KOPT-K1 (cell line): ENCODE measurements around the gene RPS2.

ENCODE experiments used
- H3K27ac ChIP-seq: fragments of 200-600 bp; sonication (generic); 2 replicates; pipeline ENCODE4 v1.5.1; 2016; ENCODE audit warnings: antibody characterized with exemption, mild to moderate bottlenecking, low read depth, low read length; ENCODE audit not compliant: poor library complexity, severe bottlenecking
- H3K36me3 ChIP-seq: fragments of 200-600 bp; sonication (generic); 2 replicates; pipeline ENCODE4 v1.5.1; 2017; ENCODE audit warnings: antibody characterized with exemption, mild to moderate bottlenecking, low read length, moderate library complexity; ENCODE audit not compliant: insufficient read depth
- H3K9me3 ChIP-seq: fragments of 200-600 bp; sonication (generic); 2 replicates; pipeline ENCODE4 v1.5.1; 2017; ENCODE audit warnings: antibody characterized with exemption, low read length, mild to moderate bottlenecking; ENCODE audit not compliant: insufficient read depth, poor library complexity, severe bottlenecking

The RPS2 gene

GRCh38 chr16:1990351-1991134, 25.9 kb upstream of the RPS2 start:
- H3K27ac ChIP-seq, result no peak overlapping the region
- H3K9me3 ChIP-seq, result no peaks in the 10 kb centered on the region
- H3K36me3 ChIP-seq, result peaks cover 18% of the 10 kb centered on the region; the same call in 1 of the 2 replicates

GRCh38 chr16:1990101-1990350, 25.4 kb upstream of the RPS2 start:
- Histone ChIP-seq H3K36me3 (peaks cover 15% of the 10 kb centered on the region; the same call in 1 of the 2 replicates), H3K27ac (no peak overlapping the region), H3K9me3 (no peaks in the 10 kb centered on the region)

GRCh38 chr16:1989209-1990100, 24.8 kb upstream of the RPS2 start, which contains the start of gene SYNGR3:
Gene SYNGR3 (plus strand): TSS chr16:1989970. CDS start chr16:1990103, 133 bp downstream.
- Histone ChIP-seq H3K9me3 (no peaks in the 10 kb centered on the region), H3K36me3 (peaks cover 15% of the 10 kb centered on the region; the same call in 1 of the 2 replicates), H3K27ac (no peak within 1 kb of the TSS)

- Histone ChIP-seq H3K36me3 (peaks cover 15% of the 10 kb centered on the region; the same call in 1 of the 2 replicates), H3K27ac (no peak overlapping the region), H3K9me3 (no peaks in the 10 kb centered on the region)
Observed at GRCh38 chr16:1987198-1987597, 22.6 kb upstream of the RPS2 start.

- no peaks in the 10 kb centered on the region for H3K9me3 ChIP-seq
- H3K27ac ChIP-seq, result peak overlapping the region; percentile 64
- H3K36me3 ChIP-seq, result peaks cover 15% of the 10 kb centered on the region; the same call in 1 of the 2 replicates
Observed at GRCh38 chr16:1985466-1986150, 21.0 kb upstream of the RPS2 start.

GRCh38 chr16:1984347-1985225, 20.0 kb upstream of the RPS2 start:
- no peaks in the 10 kb centered on the region for H3K9me3 ChIP-seq
- peak overlapping the region; percentile 64 for H3K27ac ChIP-seq
- peaks cover 17% of the 10 kb centered on the region; the same call in 1 of the 2 replicates for H3K36me3 ChIP-seq

- H3K27ac ChIP-seq, result peak within 1 kb of the TSS; percentile 64
- H3K36me3 ChIP-seq, result peaks cover 21% of the 10 kb centered on the region; the same call in 1 of the 2 replicates
- H3K9me3 ChIP-seq, result no peaks in the 10 kb centered on the region
Observed at GRCh38 chr16:1983544-1984346, 19.1 kb upstream of the RPS2 start, which contains the start of gene GFER. Gene GFER (plus strand): TSS chr16:1984193. CDS start chr16:1984219, 26 bp downstream.

GRCh38 chr16:1982991-1983543, 18.4 kb upstream of the RPS2 start:
- H3K9me3 ChIP-seq, result no peaks in the 10 kb centered on the region
- peaks cover 28% of the 10 kb centered on the region; the same call in 1 of the 2 replicates for H3K36me3 ChIP-seq
- H3K27ac ChIP-seq, result peak overlapping the region; percentile 64

- peaks cover 38% of the 10 kb centered on the region for H3K36me3 ChIP-seq
- H3K27ac ChIP-seq, result no peak overlapping the region
- H3K9me3 ChIP-seq, result no peaks in the 10 kb centered on the region
Observed at GRCh38 chr16:1982013-1982433, 17.4 kb upstream of the RPS2 start.

- no peak within 1 kb of the TSS for H3K27ac ChIP-seq
Observed at GRCh38 chr16:1981398-1981836, 16.8 kb upstream of the RPS2 start, which contains the start of gene NOXO1. Gene NOXO1 (minus strand): TSS chr16:1981469. CDS start chr16:1981179, 290 bp downstream.

GRCh38 chr16:1980770-1981087, 16.1 kb upstream of the RPS2 start:
- H3K36me3 ChIP-seq, result peaks cover 40% of the 10 kb centered on the region
- no peaks in the 10 kb centered on the region for H3K9me3 ChIP-seq
- no peak overlapping the region for H3K27ac ChIP-seq

More at GRCh38 chr16:1981398-1981836, 16.8 kb upstream of the RPS2 start, which contains the start of gene NOXO1:
- Histone ChIP-seq H3K36me3 (peaks cover 40% of the 10 kb centered on the region), H3K9me3 (no peaks in the 10 kb centered on the region)

- no peaks in the 10 kb centered on the region for H3K9me3 ChIP-seq
- H3K36me3 ChIP-seq, result peaks cover 42% of the 10 kb centered on the region
- H3K27ac ChIP-seq, result no peak overlapping the region
Observed at GRCh38 chr16:1980030-1980769, 15.6 kb upstream of the RPS2 start.
